ENCODE measurements around the gene IGFL4.

The IGFL4 gene

DNA sequence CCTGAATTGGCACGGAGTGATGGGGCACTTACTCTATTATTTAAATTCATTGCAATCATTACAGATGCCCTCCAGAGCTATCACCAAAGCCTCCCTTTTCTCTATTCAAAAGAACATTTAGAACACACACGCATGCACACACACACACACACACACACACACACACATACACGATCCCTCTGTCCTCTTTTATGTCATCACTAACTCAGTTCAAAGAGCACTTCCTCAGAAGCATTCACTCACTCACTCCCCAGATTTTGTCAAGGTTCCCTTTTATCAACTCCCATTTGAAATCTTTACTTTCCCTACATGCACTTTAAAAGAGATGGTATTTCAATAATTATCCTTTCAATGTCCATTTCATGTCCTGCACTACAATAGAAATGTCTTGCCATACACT is 22.4 kb upstream of the IGFL4 start:
- no peak for DNase-seq

GRCh38 chr19:46060012-46060411 is 19.2 kb upstream of the IGFL4 start:
- no peak for DNase-seq

DNA sequence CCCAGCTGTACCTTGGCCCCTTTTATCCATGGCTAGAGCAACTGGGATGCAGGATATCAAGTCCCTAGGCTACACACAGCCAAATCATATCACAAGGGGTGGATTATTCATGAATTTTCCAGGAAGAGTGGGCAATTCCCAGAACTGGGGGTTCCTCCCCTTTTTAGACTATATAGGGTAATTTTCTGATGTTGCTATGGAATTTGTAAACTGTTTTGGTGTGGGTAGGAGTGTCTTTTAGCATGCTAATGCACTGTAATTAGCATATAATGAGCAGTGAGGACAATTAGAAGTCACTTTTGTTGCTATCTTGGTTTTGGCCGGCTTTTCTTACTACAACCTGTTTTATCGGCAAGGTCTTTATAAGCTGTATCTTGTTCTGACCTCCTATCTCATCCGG is 18.0 kb upstream of the IGFL4 start:
- no peak for DNase-seq

DNA sequence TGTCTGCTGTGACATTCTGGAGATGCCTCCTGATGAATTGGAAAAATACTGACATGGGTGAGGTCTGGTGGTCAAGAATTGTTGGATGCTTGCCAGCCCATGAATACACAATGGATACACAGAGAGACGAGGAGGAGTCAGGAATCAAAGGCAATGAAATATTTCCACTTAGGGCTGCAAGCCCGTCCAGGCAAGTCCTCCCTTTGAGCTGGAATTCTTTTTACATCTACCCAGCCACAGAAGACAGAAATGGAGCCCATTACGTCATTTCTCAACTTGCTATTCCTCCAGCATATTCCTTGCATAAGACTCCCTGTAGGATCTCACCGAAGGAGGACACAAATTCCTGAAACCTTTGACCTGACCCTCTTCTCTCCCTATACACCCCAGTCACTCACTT is 15.7 kb upstream of the IGFL4 start:
- no peak for DNase-seq

- no peak for DNase-seq
Observed at GRCh38 chr19:46052896-46053295, 12.1 kb upstream of the IGFL4 start.

- no peak for DNase-seq
Observed at GRCh38 chr19:46049597-46049996, 8.8 kb upstream of the IGFL4 start.

GRCh38 chr19:46043519-46043918 is 2.7 kb upstream of the IGFL4 start:
- DNase-seq: no peak

- no peak for DNase-seq
Observed at GRCh38 chr19:46042252-46042883, 1.6 kb upstream of the IGFL4 start.

DNA sequence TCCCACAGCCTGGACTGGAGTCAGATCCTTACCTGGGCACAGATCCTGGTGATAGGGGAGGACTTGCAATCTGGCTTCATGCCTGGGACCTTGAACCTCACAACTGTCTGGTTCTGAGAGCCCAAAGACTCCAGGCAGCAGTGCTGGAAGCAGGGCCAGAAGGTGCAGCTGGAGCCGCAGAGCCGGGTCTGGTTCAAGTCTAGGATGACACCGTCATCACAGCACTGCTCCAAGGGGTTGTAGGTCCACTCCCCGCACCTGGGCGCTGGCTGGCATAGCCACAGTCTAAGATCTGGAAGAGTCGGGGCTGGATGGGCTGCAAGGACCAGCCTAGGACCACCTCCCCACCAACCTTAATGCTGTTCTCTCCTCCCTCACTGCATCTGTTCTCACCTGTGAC is 677 bp downstream of the IGFL4 start:
- DNase-seq: no peak

DNA sequence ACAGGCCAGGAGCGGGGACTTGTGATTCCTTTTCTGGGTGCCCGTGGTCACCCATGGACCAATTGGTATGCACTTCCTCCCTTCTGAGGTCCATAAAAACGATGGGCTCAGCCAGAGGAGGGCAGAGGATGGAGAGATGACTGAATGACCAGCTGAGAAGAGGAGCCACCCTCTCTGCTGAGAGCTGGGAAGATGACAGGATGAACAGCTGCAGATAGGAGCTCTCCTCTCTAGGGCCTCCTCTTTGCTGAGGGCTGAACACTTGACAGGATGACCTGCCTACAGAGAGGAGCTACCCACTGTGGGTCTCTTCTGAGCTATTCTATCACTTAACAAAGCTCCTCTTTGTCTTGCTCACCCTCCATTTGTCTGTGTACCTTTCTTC is 4.1 kb downstream of the IGFL4 start:
- DNase-seq: no peak

GRCh38 chr19:46035986-46036743 is 4.6 kb downstream of the IGFL4 start:
- no peak for DNase-seq

- DNase-seq: no peak
Observed at GRCh38 chr19:46035546-46035945, 5.3 kb downstream of the IGFL4 start.

GRCh38 chr19:46033401-46033800 is 7.4 kb downstream of the IGFL4 start:
- DNase-seq: no peak

- DNase-seq: no peak
Observed at GRCh38 chr19:46032597-46033025, 8.2 kb downstream of the IGFL4 start.

- DNase-seq: no peak
Observed at GRCh38 chr19:46031781-46032596, 8.8 kb downstream of the IGFL4 start.

GRCh38 chr19:46030812-46031550 is 9.8 kb downstream of the IGFL4 start:
- no peak for DNase-seq

DNA sequence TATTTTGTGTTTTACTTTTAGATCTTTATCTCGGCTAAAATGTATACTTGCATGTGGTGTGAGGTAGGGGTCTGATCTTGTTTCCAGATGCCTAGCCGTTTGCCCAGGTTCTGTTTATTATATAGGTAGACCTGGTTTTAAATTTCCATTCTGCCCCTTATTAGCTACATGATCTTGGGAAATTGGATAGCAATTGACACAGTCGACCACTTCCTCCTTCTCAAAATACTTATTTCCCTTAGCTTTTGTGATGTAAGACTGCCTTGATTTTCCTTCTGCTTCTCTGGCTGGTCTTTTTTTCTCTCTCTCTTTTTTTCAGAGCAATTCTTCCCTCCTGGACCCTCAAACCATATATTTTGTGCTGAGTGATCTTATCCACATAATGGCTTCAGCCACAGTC is 15.0 kb downstream of the IGFL4 start:
- no peak for DNase-seq

DNA sequence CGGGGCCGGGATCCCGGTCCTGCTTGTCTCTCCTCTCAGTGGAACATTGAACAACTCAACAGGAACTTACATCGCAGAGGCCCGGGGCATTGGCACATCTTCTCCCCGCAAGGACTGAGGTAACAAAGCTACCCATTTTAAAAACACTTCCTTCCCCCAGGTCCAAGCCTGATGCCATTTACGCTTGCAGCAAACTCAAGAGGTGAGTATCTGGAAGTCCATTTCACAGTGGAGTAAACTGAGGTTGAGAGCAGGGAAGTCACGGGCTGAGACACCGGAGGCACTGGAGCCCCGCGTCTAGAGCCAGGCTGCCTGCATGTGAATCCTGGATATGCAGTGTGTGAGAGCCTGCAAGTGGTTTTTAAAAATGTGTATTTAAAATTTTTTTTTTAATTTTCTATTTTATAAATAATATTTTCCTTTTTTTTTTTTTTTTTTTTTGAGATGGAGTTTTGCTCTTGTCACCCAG is 17.5 kb downstream of the IGFL4 start:
- no peak for DNase-seq

DNA sequence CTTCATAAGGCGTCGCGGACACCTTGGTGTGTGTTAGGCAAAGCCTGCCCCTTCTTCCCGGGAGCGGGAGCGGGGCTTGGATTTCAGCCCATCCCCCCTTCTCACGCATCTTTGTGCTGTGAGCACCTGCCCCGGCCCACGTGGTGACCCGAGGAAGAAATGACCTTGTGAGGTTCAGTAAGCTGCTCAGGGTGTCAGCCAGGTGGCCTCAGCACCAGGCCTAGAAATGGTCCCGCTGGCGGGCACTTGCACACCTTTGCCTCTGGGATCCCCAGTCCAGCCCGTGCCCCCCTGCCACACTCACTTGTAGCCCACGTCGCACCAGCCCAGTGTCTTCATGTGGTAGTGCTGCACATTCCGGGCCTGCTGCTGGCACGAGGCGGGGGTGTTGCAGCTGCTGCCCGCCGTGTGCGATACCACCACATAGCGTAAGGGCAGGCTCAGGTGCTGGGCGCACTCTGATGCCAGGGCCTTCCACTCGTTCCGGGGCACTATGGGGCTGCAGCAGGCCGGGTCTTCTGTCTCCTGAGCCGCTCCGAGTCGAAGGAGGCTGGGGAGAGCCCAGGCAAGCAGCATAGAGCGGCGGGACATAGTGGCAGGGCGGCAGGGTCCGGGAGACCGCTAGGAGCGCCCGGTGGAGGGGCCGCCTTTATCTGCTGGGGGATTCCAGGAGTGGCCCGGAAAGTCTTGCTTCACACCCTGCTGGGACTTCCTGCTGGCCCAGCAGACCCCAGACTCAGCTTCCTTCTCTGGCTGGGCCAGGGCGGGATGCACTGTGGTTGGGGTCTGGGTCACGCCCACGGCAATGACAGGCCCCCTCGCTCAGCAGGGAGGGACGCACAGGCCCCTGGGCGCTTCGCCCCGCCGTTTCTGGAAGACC is 18.1 kb downstream of the IGFL4 start, which contains the start of gene PGLYRP1:
TSS of gene PGLYRP1 (minus strand) at position 623 of the 880 bp plus-strand sequence. CDS start at position 591, 32 bp downstream.
- DNase-seq: no peak

DNA sequence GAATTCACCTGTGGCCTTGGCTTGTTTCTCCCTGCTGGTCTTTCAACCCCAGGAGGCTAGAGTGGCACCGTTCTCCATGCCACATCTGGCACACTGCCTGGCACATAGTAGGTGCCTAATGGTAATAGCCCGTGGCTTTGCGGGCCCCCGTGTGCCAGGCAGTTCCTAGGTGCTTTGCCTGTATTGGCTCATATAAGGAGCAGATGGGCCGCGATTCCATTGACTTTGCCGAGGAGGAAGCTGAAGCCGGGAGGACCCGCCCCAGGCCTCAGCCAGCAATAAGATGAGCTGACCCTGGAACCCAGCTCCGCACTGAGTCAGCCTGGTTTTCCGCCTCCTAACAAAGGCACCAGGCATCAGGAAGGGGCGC is 18.8 kb downstream of the IGFL4 start:
- no peak for DNase-seq

DNA sequence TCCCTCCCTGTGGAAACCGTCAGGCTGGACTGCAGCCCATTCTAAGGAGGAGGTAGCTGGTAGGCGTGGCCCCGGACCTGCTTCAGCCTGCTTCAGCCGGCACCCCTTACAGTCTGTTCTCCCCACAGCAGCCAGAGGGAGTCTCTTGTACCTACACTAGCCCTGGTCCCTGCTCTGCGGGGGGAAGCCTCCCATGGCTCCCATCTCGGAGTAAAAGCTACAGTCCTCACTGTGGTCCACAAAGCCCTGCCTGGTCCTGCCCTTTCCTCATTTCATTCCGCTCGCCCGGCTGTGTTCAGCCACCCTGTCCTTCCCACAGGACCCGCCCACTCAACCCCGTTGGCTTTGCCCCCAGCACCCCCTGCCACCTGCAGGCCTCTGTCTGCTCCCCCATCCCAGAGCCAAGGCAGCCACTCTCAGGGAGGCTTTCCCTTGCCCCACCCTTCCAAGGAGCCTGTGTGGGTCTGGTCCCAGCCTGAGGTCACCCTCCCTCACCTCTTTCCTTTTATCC is 19.2 kb downstream of the IGFL4 start:
- DNase-seq: no peak

DNA sequence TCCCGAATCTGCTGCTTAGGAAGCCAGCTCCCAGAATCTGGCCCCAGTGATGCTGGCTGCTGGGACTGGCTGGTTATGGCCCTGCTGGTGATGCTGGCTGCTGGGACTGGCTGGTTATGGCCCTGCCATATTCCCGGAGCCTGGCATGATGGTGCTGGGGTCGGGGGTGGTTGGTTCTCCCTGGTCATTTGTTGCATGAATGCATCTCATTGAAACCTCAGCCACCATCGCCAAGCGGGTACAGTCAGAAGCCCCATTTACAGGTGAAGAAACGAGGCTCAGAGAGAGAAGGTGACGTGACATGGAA is 20.0 kb downstream of the IGFL4 start:
- DNase-seq: no peak

Data from fibroblast of skin of back (primary cell).